HepG2 (cell line): Measurements from ENCODE around the gene CAMSAP3. TPM values are rescaled to one million over a fixed set of nuclear protein-coding genes. Genes with fewer than 3 reads are reported as not detected.

Experiments
- GATAD1 ChIP-seq: IDR thresholded peaks from 2 replicates; pipeline ENCODE4 v1.6.1; 2016; ENCODE audit warnings: missing genetic modification reagents, missing compliant biosample characterization
- HCFC1 ChIP-seq: fragments of 150-350 bp; IDR thresholded peaks from 2 replicates; pipeline ENCODE4 v1.6.1; 2014; ENCODE audit warnings: low read depth, low read length
- HIVEP1 ChIP-seq: sonication (generic); formaldehyde crosslinking; IDR thresholded peaks from 2 replicates; pipeline ENCODE4 v1.4.0; 2020; ENCODE audit warnings: mild to moderate bottlenecking, missing genetic modification reagents
- KLF11 ChIP-seq: IDR thresholded peaks from 2 replicates; pipeline ENCODE4 v1.6.1; 2016; ENCODE audit warnings: missing compliant biosample characterization
- KLF12 ChIP-seq: sonication (generic); formaldehyde crosslinking; IDR thresholded peaks from 2 replicates; pipeline ENCODE4 v1.4.0; 2020; ENCODE audit warnings: missing genetic modification reagents, borderline replicate concordance
- RAD51 ChIP-seq: fragments of 450-650 bp; IDR thresholded peaks from 2 replicates; pipeline ENCODE4 v1.6.1; 2016; ENCODE audit warnings: borderline replicate concordance
- RFX3 ChIP-seq: IDR thresholded peaks from 2 replicates; pipeline ENCODE4 v1.6.1; 2016; ENCODE audit warnings: missing biosample characterization, missing genetic modification reagents
- RNF2 ChIP-seq: fragments of 450-650 bp; conservative IDR thresholded peaks from 2 replicates; pipeline ENCODE4 v1.6.1; 2016; ENCODE audit warnings: low read depth
- ZBTB7A ChIP-seq: sonication (generic); formaldehyde crosslinking; IDR thresholded peaks from 2 replicates; pipeline ENCODE4 v1.8.0; 2022; ENCODE audit warnings: mild to moderate bottlenecking, missing genetic modification reagents
- ZMYM3 ChIP-seq: sonication (generic); formaldehyde crosslinking; IDR thresholded peaks from 2 replicates; pipeline ENCODE4 v1.5.1; 2020; ENCODE audit warnings: mild to moderate bottlenecking, missing genetic modification reagents
- ZNF430 ChIP-seq: sonication (generic); formaldehyde crosslinking; IDR thresholded peaks from 2 replicates; pipeline ENCODE4 v1.9.0; 2021; ENCODE audit warnings: mild to moderate bottlenecking, missing genetic modification reagents
- ZNF484 ChIP-seq: sonication (generic); formaldehyde crosslinking; IDR thresholded peaks from 2 replicates; pipeline ENCODE4 v1.5.1; 2020; ENCODE audit warnings: mild to moderate bottlenecking, low read depth, missing genetic modification reagents, borderline replicate concordance
- ZNF615 ChIP-seq: sonication (generic); formaldehyde crosslinking; IDR thresholded peaks from 2 replicates; pipeline ENCODE4 v1.5.0; 2020; ENCODE audit warnings: mild to moderate bottlenecking, missing genetic modification reagents, borderline replicate concordance
- ZNF644 ChIP-seq: IDR thresholded peaks from 2 replicates; pipeline ENCODE4 v1.6.1; 2016; ENCODE audit warnings: low read depth
- polyA plus RNA-seq, 8 experiments: library from polyadenylated mRNA; depleted of rRNA in 3 of 8; stranded (reverse) in 7 of 8; unstranded in 1 of 8; fragments of >200 nt; fragmentation: Illumina TruSeq in 4 of 8; extraction: Trizol in 4 of 8; gene quantifications; 2 replicates each; pipeline versions ENCODE4 v1.2.1 to v1.2.3, GENCODE V29; 2011 to 2016; ENCODE audit warnings: low read depth in 4 of 8, missing spikeins in 1 of 8, mixed read lengths in 1 of 8; ENCODE audit not compliant: insufficient read depth in 1 of 8
- total RNA-seq, 5 experiments: library from RNA; depleted of rRNA; stranded (reverse); fragments of >200 nt; fragmentation: Illumina TruSeq; extraction: Trizol; gene quantifications; 2 replicates each; pipeline ENCODE4 v1.2.3, GENCODE V29; 2016; ENCODE audit warnings: low read depth in 1 of 5
- TF ChIP-seq, protein P1 (sequence below): sonication (generic); formaldehyde crosslinking; IDR thresholded peaks from 2 replicates; pipeline ENCODE4 v1.5.1; 2020; ENCODE audit warnings: mild to moderate bottlenecking, missing genetic modification reagents
- TF ChIP-seq, protein P2 (sequence below): sonication (generic); formaldehyde crosslinking; IDR thresholded peaks from 2 replicates; pipeline ENCODE4 v1.5.0; 2020; ENCODE audit warnings: mild to moderate bottlenecking, missing genetic modification reagents
- TF ChIP-seq, protein P3 (sequence below): sonication (generic); formaldehyde crosslinking; IDR thresholded peaks from 2 replicates; pipeline ENCODE4 v1.5.0; 2020; ENCODE audit warnings: missing genetic modification reagents, mild to moderate bottlenecking, borderline replicate concordance
- TF ChIP-seq, protein P4 (sequence below): sonication (generic); formaldehyde crosslinking; IDR thresholded peaks from 2 replicates; pipeline ENCODE4 v1.8.1; 2023; ENCODE audit warnings: mild to moderate bottlenecking, moderate library complexity, missing genetic modification reagents
- TF ChIP-seq, protein P5 (sequence below): sonication (generic); formaldehyde crosslinking; IDR thresholded peaks from 2 replicates; pipeline ENCODE4 v1.4.0; 2020; ENCODE audit warnings: mild to moderate bottlenecking, low read depth, missing genetic modification reagents
- TF ChIP-seq, protein P6 (sequence below): sonication (generic); formaldehyde crosslinking; IDR thresholded peaks from 2 replicates; pipeline ENCODE4 v1.5.1; 2020; ENCODE audit warnings: mild to moderate bottlenecking, moderate library complexity, missing genetic modification reagents

Gene CAMSAP3
- total and polyA plus RNA-seq, 2 of the 13 experiments (the other 11 are each of a cell fraction or from before 2014, with no cell fraction given), result 10.8 to 11.8 TPM

DNA sequence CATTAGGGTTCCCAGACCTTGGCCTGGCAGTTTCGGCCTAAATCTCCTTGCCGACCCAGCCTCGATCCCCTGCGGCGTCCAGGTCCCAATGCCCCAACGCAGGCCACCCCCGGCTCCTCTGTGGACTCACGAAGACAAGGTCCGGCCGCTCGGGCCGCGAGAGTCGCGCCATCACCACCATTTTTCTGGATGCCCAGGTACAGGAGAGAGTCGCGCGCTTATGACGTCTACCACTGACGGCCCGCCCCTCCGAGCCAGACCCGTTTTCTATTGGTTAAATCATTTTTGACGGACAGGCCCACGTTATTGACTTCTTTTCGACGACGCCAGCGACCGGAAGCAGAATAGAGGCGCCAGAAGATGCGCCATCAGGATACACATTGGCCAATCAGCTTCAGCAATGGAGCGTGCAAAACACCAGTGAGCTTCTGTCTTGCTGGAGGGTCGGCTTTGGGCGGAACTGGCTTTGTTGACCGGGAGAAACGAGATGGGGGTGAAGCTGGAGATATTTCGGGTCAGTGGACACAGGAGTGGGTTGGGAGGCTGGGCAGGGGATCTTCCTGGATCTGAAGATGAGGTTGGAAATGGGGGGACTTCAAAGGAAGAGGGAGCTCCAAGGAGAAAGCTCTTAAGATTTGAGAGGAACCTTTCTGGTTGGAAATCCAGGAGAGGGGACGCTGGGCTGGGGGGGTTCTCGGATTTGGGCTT, 33.8 kb downstream of the CAMSAP3 start, which contains the start of the genes PET100 and XAB2 (continued):
- TF ChIP-seq, protein P1, sequence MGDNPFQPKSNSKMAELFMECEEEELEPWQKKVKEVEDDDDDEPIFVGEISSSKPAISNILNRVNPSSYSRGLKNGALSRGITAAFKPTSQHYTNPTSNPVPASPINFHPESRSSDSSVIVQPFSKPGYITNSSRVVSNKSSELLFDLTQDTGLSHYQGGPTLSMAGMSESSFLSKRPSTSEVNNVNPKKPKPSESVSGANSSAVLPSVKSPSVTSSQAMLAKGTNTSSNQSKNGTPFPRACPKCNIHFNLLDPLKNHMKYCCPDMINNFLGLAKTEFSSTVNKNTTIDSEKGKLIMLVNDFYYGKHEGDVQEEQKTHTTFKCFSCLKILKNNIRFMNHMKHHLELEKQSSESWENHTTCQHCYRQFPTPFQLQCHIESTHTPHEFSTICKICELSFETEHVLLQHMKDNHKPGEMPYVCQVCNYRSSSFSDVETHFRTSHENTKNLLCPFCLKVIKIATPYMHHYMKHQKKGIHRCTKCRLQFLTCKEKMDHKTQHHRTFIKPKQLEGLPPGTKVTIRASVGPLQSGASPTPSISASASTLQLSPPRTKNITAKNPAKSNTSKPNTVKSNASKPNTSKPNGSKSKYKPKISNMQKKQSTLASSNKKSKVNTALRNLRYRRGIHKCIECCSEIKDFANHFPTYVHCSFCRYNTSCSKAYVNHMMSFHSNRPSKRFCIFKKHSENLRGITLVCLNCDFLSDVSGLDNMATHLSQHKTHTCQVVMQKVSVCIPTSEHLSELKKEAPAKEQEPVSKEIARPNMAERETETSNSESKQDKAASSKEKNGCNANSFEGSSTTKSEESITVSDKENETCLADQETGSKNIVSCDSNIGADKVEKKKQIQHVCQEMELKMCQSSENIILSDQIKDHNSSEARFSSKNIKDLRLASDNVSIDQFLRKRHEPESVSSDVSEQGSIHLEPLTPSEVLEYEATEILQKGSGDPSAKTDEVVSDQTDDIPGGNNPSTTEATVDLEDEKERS (CRISPR knock-in tag), result 0 out of 2 replicates have a peak, but pooled peaks have one; percentile 46
- no peak for TF ChIP-seq ZNF615
- peak; percentile 68; the same call in 1 of the 2 replicates for TF ChIP-seq ZNF430
- no peak for TF ChIP-seq ZNF644 (CRISPR knock-in tag)
- TF ChIP-seq ZNF484, result no peak
- TF ChIP-seq HIVEP1, result 0 out of 2 replicates have a peak, but pooled peaks have one; percentile 23
- TF ChIP-seq RFX3 (CRISPR knock-in tag), result no peak
- TF ChIP-seq, protein P2, sequence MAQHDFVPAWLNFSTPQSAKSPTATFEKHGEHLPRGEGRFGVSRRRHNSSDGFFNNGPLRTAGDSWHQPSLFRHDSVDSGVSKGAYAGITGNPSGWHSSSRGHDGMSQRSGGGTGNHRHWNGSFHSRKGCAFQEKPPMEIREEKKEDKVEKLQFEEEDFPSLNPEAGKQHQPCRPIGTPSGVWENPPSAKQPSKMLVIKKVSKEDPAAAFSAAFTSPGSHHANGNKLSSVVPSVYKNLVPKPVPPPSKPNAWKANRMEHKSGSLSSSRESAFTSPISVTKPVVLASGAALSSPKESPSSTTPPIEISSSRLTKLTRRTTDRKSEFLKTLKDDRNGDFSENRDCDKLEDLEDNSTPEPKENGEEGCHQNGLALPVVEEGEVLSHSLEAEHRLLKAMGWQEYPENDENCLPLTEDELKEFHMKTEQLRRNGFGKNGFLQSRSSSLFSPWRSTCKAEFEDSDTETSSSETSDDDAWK (CRISPR knock-in tag), result no peak
- TF ChIP-seq, protein P3, sequence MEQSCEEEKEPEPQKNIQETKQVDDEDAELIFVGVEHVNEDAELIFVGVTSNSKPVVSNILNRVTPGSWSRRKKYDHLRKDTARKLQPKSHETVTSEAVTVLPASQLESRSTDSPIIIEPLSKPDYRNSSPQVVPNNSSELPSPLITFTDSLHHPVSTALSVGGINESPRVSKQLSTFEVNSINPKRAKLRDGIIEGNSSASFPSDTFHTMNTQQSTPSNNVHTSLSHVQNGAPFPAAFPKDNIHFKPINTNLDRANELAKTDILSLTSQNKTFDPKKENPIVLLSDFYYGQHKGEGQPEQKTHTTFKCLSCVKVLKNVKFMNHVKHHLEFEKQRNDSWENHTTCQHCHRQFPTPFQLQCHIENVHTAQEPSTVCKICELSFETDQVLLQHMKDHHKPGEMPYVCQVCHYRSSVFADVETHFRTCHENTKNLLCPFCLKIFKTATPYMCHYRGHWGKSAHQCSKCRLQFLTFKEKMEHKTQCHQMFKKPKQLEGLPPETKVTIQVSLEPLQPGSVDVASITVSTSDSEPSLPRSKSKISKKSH (CRISPR knock-in tag), result no peak
- 0 out of 2 replicates have a peak, but pooled peaks have one; percentile 38 for TF ChIP-seq KLF11 (CRISPR knock-in tag)
- no peak for TF ChIP-seq ZMYM3 (CRISPR knock-in tag)
- TF ChIP-seq, protein P4, sequence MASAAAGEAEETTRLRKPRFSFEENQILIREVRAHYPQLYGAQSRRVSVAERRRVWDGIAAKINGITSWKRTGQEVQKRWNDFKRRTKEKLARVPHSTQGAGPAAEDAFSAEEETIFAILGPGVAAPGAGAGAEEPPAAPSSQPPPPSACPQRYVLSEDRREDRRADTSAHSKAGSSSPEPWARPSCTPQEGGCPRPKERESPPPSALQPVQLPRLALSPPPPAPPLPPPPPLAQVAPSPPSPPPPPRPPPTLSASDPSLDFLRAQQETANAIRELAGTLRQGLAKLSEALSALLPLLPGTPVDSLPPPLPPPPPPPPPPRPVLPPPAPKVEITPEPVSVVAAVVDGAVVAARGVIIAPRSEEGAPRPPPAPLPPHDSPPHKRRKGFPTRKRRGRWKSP (CRISPR knock-in tag), result 0 out of 2 replicates have a peak, but pooled peaks have one; percentile 24
- TF ChIP-seq, protein P5, sequence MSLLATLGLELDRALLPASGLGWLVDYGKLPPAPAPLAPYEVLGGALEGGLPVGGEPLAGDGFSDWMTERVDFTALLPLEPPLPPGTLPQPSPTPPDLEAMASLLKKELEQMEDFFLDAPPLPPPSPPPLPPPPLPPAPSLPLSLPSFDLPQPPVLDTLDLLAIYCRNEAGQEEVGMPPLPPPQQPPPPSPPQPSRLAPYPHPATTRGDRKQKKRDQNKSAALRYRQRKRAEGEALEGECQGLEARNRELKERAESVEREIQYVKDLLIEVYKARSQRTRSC (CRISPR knock-in tag), result no peak
- no peak for TF ChIP-seq ZBTB7A (CRISPR knock-in tag)
- TF ChIP-seq HCFC1, result peak; percentile 66
- TF ChIP-seq GATAD1, result peak; percentile 99
- TF ChIP-seq RNF2, result no peak
- TF ChIP-seq, protein P6, sequence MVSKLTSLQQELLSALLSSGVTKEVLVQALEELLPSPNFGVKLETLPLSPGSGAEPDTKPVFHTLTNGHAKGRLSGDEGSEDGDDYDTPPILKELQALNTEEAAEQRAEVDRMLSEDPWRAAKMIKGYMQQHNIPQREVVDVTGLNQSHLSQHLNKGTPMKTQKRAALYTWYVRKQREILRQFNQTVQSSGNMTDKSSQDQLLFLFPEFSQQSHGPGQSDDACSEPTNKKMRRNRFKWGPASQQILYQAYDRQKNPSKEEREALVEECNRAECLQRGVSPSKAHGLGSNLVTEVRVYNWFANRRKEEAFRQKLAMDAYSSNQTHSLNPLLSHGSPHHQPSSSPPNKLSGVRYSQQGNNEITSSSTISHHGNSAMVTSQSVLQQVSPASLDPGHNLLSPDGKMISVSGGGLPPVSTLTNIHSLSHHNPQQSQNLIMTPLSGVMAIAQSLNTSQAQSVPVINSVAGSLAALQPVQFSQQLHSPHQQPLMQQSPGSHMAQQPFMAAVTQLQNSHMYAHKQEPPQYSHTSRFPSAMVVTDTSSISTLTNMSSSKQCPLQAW (CRISPR knock-in tag), result peak; percentile 74
- peak; percentile 70; the same call in 1 of the 2 replicates for TF ChIP-seq KLF12 (CRISPR knock-in tag)
- TF ChIP-seq RAD51, result no peak
